ENCODE data around the gene BOC. TPM values are rescaled to one million over a fixed set of nuclear protein-coding genes. Genes with fewer than 3 reads are reported as not detected.

BOC gene
- total RNA-seq, 1 donor from 2014 or later = 7.4 TPM

DNA sequence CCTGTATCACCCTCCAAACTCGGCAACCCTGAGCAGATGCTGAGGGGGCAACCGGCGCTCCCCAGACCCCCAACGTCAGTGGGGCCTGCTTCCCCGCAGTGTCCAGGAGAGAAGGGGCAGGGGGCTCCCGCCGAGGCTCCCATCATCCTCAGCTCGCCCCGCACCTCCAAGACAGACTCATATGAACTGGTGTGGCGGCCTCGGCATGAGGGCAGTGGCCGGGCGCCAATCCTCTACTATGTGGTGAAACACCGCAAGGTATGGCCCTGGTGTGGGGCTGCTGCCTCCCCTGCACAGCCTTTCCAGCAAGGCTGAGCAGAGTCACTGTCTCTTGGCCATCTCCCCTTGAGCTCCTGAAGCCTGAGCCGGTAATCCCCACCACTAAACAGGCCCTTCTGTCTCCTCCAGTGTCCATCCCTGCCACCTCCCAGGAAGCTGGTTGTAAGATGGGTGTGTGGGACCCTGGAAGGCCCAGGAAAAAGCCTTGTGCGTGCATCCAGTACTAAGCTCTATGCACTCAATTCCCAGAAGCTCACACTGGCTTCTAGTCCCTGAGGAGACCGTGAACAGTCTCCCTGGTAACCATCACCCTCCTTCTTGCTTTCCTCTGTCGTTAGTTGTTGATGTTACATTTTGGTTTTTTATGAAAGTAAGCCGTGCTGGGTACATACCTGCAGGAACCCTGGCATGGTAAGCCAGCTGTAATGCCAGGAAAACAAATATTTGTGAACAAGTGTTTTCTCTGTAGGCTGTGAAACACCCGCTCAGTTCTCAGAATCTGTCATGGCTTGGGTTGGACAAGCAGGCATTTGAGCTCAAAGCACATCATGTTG is 63.3 kb downstream of the BOC start:
- DNase-seq = no peak
- ATAC-seq (ENCODE audit: poor library complexity) = no peak
- intact Hi-C loops (cut with DNase I) = no loop called here

DNA sequence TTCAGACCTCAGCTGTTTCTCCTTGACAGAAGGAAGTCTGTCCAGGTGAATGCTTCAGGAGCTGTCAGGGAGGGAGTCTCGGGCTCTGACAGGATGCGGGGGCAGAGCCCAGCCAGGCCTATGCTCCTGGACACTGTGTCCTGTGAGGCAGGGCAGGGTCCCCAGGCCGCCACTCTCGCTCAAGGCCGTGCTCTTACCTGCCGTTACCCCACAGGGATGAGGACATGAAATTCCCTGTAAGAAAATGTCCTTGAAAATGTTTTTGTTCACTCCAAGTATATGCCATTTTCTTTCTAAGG is 63.9 kb downstream of the BOC start:
- DNase-seq = no peak
- intact Hi-C loops (cut with DNase I) = no loop called here
- ATAC-seq (ENCODE audit: poor library complexity) = no peak

DNA sequence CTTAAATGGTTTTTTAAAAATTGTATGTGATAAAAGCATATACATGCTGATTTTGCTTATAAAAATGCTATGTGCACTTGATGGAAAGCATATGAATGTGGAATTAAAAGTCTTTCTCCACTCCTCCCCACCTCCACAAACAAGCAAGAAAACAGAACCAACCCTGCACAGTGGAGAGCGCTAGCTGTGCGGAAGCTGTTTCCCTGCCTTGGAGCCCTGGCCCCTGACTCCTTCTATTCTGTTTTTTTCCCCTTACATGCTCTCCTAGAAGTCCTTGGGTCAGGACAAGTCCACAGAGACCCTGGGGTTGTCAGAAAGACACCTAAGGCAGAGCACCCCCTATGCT is 64.2 kb downstream of the BOC start:
- intact Hi-C loops (cut with DNase I) = no loop called here
- DNase-seq (no peak), ATAC-seq (ENCODE audit: poor library complexity) (peak; percentile 33)

DNA sequence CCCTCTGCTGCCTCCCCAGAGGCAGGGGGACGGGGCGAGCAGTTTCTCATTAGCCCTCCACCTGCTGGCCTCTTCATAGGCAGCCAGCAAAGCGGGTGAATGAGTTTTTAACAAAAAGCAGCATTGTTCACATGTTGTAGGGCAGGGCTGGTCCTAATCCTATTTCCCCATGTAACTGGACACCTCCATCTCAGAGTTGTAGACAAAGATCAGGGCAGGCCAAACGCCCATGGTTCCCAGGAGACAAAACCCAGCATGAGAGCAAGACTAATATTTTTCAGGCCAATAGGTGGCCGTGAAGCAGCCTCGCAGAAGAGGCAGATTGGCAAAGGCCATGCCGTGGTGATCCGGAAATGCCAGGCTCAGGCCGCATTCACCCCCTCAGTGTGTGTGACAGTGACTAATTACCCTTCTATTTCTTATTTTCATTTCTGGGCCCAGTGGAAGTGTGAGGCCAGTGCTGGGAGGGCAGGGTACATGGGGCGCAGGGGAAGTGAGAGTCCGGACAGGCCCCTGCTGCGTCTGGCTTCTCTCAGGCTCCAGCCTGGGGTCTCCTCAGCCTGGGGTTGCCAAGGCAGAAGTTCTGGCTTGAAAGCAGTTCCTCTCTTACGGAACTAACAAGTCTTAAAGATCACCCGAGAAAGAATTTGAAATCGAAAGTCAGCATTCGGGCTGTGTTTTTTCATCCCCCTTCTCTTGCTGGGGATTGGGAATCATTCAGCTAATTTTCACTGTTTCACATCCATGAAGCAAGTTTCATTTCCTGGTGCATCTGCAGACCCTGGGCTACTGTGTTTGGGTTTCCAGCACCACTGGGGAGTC is 64.8 kb downstream of the BOC start:
- ATAC-seq (ENCODE audit: poor library complexity) (peak; percentile 73), DNase-seq (peak; percentile 67)
- intact Hi-C loops (cut with DNase I) = no loop called here

GRCh38 chr3:113276751-113277080 is 65.4 kb downstream of the BOC start:
- ATAC-seq (ENCODE audit: poor library complexity) (no peak), DNase-seq (no peak)
- intact Hi-C loops (cut with DNase I) = no loop called here

- no peak for ATAC-seq (ENCODE audit: poor library complexity)
- DNase-seq = no peak
- intact Hi-C loops (cut with DNase I) = no loop called here
Measured at GRCh38 chr3:113277414-113277813, 66.1 kb downstream of the BOC start.

DNA sequence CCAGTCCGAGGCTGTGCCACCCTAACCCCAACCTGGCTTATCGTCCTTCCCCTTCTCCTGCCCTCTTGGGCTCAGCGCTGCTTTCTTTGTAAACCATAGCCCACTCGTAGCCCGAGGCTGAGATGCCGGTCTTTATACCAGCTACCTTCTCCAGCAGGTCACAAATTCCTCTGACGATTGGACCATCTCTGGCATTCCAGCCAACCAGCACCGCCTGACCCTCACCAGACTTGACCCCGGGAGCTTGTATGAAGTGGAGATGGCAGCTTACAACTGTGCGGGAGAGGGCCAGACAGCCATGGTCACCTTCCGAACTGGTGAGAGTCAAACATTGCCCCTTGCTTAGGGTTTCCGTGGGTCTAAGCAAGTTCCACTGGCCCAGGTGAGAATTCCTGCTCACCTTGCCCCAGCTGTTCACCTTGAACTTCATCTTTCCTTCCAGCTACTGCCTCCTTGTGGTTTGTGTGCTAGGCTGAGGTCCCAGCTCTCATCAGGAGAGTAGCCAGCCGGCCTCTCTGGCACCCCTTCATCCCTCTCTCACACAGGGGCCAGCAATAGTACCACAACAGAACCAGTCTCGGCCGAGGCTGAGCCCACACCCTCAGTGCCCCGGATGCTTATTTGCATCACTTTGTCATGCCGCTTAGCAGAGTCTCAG is 66.7 kb downstream of the BOC start:
- no peak for DNase-seq
- ATAC-seq (ENCODE audit: poor library complexity) = no peak
- intact Hi-C loops (cut with DNase I) = no loop called here

DNA sequence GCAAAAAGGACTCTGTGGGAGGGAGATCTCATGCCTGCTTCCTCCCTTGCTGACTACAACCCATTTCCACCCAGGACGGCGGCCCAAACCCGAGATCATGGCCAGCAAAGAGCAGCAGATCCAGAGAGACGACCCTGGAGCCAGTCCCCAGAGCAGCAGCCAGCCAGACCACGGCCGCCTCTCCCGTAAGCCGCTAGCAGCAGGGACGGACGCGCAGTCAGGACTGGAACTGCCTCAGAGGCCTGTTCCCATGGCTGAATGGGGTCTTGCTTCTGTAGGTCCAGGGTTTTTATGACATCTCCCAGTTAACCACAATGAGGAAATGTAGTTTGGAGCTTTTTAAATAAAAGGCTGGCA is 67.2 kb downstream of the BOC start:
- no peak for DNase-seq
- no peak for ATAC-seq (ENCODE audit: poor library complexity)
- intact Hi-C loops (cut with DNase I) = no loop called here

GRCh38 chr3:113279686-113280085 is 68.3 kb downstream of the BOC start:
- intact Hi-C loops (cut with DNase I) = no loop called here
- ATAC-seq (ENCODE audit: poor library complexity) (no peak), DNase-seq (no peak)

DNA sequence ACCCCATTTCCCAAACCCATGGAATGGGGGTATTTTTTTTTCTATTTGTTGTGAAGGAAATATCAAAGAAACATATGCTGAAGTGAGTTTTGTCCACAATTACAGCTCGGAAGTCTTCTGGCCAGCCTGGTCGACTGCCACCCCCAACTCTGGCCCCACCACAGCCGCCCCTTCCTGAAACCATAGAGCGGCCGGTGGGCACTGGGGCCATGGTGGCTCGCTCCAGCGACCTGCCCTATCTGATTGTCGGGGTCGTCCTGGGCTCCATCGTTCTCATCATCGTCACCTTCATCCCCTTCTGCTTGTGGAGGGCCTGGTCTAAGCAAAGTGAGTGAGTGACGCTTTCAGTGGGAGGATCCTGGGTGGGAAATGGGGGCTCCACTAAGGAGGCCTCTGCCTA is 71.9 kb downstream of the BOC start:
- ATAC-seq (ENCODE audit: poor library complexity) = no peak
- intact Hi-C loops (cut with DNase I) = no loop called here
- DNase-seq = no peak

- DNase-seq = no peak
- ATAC-seq (ENCODE audit: poor library complexity) = no peak
- intact Hi-C loops (cut with DNase I) = no loop called here
Measured at GRCh38 chr3:113284453-113285050, 73.2 kb downstream of the BOC start.

GRCh38 chr3:113285226-113285625 is 73.9 kb downstream of the BOC start:
- DNase-seq (no peak), ATAC-seq (ENCODE audit: poor library complexity) (no peak)
- intact Hi-C loops (cut with DNase I) = no loop called here

DNA sequence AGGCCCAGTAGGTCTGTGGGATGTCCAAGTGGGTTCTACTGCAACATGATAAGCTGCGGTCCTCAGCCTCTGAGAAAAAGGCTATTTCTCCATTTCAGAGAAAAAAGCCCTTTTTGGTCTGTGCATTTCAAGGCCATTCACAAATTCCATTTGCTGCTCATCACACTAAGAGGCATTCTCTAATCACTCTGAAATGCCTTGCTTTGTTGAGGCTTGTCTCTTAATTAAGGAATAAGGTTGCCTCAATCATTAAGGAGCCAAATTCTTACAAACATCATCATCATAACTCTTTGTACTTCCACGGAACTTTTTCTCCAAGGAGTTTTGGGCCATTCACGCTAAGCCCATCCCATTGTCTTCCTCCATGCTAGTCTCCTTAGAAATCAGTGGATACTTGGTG is 74.4 kb downstream of the BOC start:
- ATAC-seq (ENCODE audit: poor library complexity) (no peak), DNase-seq (no peak)
- intact Hi-C loops (cut with DNase I) = loop anchor here (2.0 kb wide), 1 partner anchor 233 kb away; no protein-coding TSS in a partner anchor

GRCh38 chr3:113286524-113286923 is 75.2 kb downstream of the BOC start:
- no peak for DNase-seq
- intact Hi-C loops (cut with DNase I) = loop anchor here (2.0 kb wide), 1 partner anchor 234 kb away; no protein-coding TSS in a partner anchor

GRCh38 chr3:113287111-113287802 is 75.9 kb downstream of the BOC start:
- intact Hi-C loops (cut with DNase I) = loop anchor here (2.0 kb wide), 1 partner anchor 234 kb away; no protein-coding TSS in a partner anchor
- no peak for ATAC-seq (ENCODE audit: poor library complexity)

More at GRCh38 chr3:113286524-113286923, 75.2 kb downstream of the BOC start:
- ATAC-seq (ENCODE audit: poor library complexity) = no peak

GRCh38 chr3:113287803-113288648 is 76.7 kb downstream of the BOC start:
- ATAC-seq (ENCODE audit: poor library complexity) = peak; percentile 72
- no peak for DNase-seq
- intact Hi-C loops (cut with DNase I) = loop anchor here (2.0 kb wide), 2 partner anchors 151 to 235 kb away; no protein-coding TSS in a partner anchor

More at GRCh38 chr3:113287111-113287802, 75.9 kb downstream of the BOC start:
- no peak for DNase-seq

DNA sequence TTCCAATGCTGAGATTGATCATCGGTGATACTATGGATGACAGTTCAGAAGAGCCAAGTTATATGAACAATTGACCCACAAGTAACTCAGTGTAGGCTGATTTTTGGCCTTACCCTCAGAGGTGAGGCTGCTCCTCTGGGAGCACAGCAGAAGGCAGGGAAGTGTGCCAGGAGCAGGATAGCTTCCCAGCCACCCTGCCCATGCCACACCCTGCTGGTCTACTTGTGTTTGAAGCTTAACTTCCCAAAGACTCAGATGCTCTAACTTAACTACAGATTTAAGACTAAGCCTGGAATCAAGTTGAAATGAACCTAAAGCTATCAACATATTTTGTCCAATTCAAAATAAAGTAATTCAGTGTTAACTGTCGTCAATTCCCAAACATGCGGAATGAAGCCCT is 77.5 kb downstream of the BOC start:
- intact Hi-C loops (cut with DNase I) = loop anchor here (2.0 kb wide), 1 partner anchor 152 kb away; no protein-coding TSS in a partner anchor
- DNase-seq (no peak), ATAC-seq (ENCODE audit: poor library complexity) (no peak)

GRCh38 chr3:113291572-113291971 is 80.2 kb downstream of the BOC start:
- DNase-seq (no peak), ATAC-seq (ENCODE audit: poor library complexity) (no peak)
- intact Hi-C loops (cut with DNase I) = no loop called here

Data from Right ventricle myocardium superior (tissue), 1 donor.